Cardiac muscle cell (in vitro differentiated cells and primary cell): ENCODE results near the gene AURKAIP1. TPM values are rescaled to one million over a fixed set of nuclear protein-coding genes. Genes with fewer than 3 reads are reported as not detected.
A peak's percentile ranks its signal among the peaks of the same experiment; 100 is the strongest.

Experiments used
- DNase-seq, 2 donors: peaks; one replicate each; pipeline versions ENCODE4 v3.0.0 to v3.0.0-alpha.2; 2010 to 2017; ENCODE audit warnings: low read depth in 1 of 2, low spot score in 1 of 2
- H3K27ac ChIP-seq: fragments of 200-600 bp; sonication (generic); 2 replicates; pipeline ENCODE4 v1.5.1; 2016
- H3K27me3 ChIP-seq: fragments of 200-600 bp; sonication (generic); 2 replicates; pipeline ENCODE4 v1.6.0; 2016; ENCODE audit warnings: control low read depth
- H3K36me3 ChIP-seq: fragments of 200-600 bp; sonication (generic); 2 replicates; pipeline ENCODE4 v1.5.1; 2016; ENCODE audit warnings: control low read depth
- H3K4me1 ChIP-seq: fragments of 200-600 bp; sonication (generic); 2 replicates; pipeline ENCODE4 v1.8.1; 2017; ENCODE audit warnings: low read depth, mild to moderate bottlenecking, mixed run types
- H3K4me3 ChIP-seq: fragments of 200-600 bp; sonication (generic); 2 replicates; pipeline ENCODE4 v1.5.1; 2016; ENCODE audit warnings: mild to moderate bottlenecking
- H3K9me3 ChIP-seq: fragments of 200-600 bp; sonication (generic); 2 replicates; pipeline ENCODE4 v1.5.1; 2017; ENCODE audit warnings: low read depth, mild to moderate bottlenecking, control low read depth
- CTCF ChIP-seq: IDR thresholded peaks from 2 replicates; pipeline ENCODE4 v1.5.1; 2012; ENCODE audit warnings: low read depth, mild to moderate bottlenecking, low read length
- polyA plus RNA-seq: library from polyadenylated mRNA; unstranded; fragments of >200 nt; fragmentation: Nextera tagmentation; extraction: Ambion mirVana; gene quantifications from 2 replicates; pipeline ENCODE4 v1.2.1, GENCODE V29; 2016
- total RNA-seq: library from RNA; depleted of rRNA; stranded (reverse); fragments of >200 nt; gene quantifications from 2 replicates; pipeline ENCODE4 v1.2.3, GENCODE V29; 2016

The AURKAIP1 gene
- total and polyA plus RNA-seq, 2 experiments from 2014 or later: 235 to 305 TPM

- TF ChIP-seq CTCF: no peak
- Histone ChIP-seq H3K4me1 (peaks cover 9% of the 10 kb centered on the region), H3K4me3 (peak overlapping the region; percentile 98), H3K9me3 (no peaks in the 10 kb centered on the region), H3K36me3 (peaks cover 4% of the 10 kb centered on the region), H3K27me3 (no peaks in the 10 kb centered on the region), H3K27ac (no peak overlapping the region)
- no peak for DNase-seq
Observed at GRCh38 chr1:1324084-1324523, 50.9 kb downstream of the AURKAIP1 start.

Other genes starting within 250 kb of the AURKAIP1 start
- gene TTLL10, start 201.3 kb downstream of the AURKAIP1 start, total RNA-seq: not detected in 2 replicates
- gene TTLL10, start 201.3 kb downstream of the AURKAIP1 start, polyA plus RNA-seq: 0.31 TPM in 1 of 2 replicates, not detected in the other
- not detected in 2 replicates for gene TNFRSF18, start 168.6 kb downstream of the AURKAIP1 start, total RNA-seq
- gene TNFRSF18, start 168.6 kb downstream of the AURKAIP1 start, polyA plus RNA-seq: 0.39 and 0.74 TPM in 2 replicates
- gene TNFRSF4, start 161.1 kb downstream of the AURKAIP1 start, total RNA-seq: 0.11 TPM in 1 of 2 replicates, not detected in the other
- gene TNFRSF4, start 161.1 kb downstream of the AURKAIP1 start, polyA plus RNA-seq: 0.10 TPM in 1 of 2 replicates, not detected in the other
- 139 and 148 TPM in 2 replicates for gene SDF4, start 143.2 kb downstream of the AURKAIP1 start, total RNA-seq
- 172 and 180 TPM in 2 replicates for gene SDF4, start 143.2 kb downstream of the AURKAIP1 start, polyA plus RNA-seq
- gene B3GALT6, start 143.0 kb downstream of the AURKAIP1 start, total RNA-seq: 53.1 and 58.9 TPM in 2 replicates
- 56.8 and 69.5 TPM in 2 replicates for gene B3GALT6, start 143.0 kb downstream of the AURKAIP1 start, polyA plus RNA-seq
- 1.5 TPM in 1 of 2 replicates, not detected in the other for gene C1QTNF12, start 128.5 kb downstream of the AURKAIP1 start, total RNA-seq
- not detected in 2 replicates for gene C1QTNF12, start 128.5 kb downstream of the AURKAIP1 start, polyA plus RNA-seq
- gene UBE2J2, start 101.4 kb downstream of the AURKAIP1 start, total RNA-seq: 64.2 and 70.5 TPM in 2 replicates
- gene UBE2J2, start 101.4 kb downstream of the AURKAIP1 start, polyA plus RNA-seq: 87.3 and 93.1 TPM in 2 replicates
- 13.0 and 26.5 TPM in 2 replicates for gene SCNN1D, start 94.8 kb downstream of the AURKAIP1 start, total RNA-seq
- 7.5 and 11.0 TPM in 2 replicates for gene SCNN1D, start 94.8 kb downstream of the AURKAIP1 start, polyA plus RNA-seq
- gene ACAP3, start 67.3 kb downstream of the AURKAIP1 start, total RNA-seq: 59.1 and 61.4 TPM in 2 replicates
- 45.7 and 63.6 TPM in 2 replicates for gene ACAP3, start 67.3 kb downstream of the AURKAIP1 start, polyA plus RNA-seq
- 22.1 and 25.0 TPM in 2 replicates for gene PUSL1, start 66.6 kb downstream of the AURKAIP1 start, total RNA-seq
- gene PUSL1, start 66.6 kb downstream of the AURKAIP1 start, polyA plus RNA-seq: 17.4 and 18.7 TPM in 2 replicates
- 100.0 and 124 TPM in 2 replicates for gene INTS11, start 50.5 kb downstream of the AURKAIP1 start, total RNA-seq
- gene INTS11, start 50.5 kb downstream of the AURKAIP1 start, polyA plus RNA-seq: 75.8 and 86.4 TPM in 2 replicates
- 38.5 and 49.3 TPM in 2 replicates for gene CPTP, start 50.4 kb downstream of the AURKAIP1 start, total RNA-seq
- 33.7 and 38.0 TPM in 2 replicates for gene CPTP, start 50.4 kb downstream of the AURKAIP1 start, polyA plus RNA-seq
- gene TAS1R3, start 43.9 kb downstream of the AURKAIP1 start, total RNA-seq: 0.81 and 1.1 TPM in 2 replicates
- gene TAS1R3, start 43.9 kb downstream of the AURKAIP1 start, polyA plus RNA-seq: 0.32 and 0.70 TPM in 2 replicates
- 78.1 and 105 TPM in 2 replicates for gene DVL1, start 25.8 kb downstream of the AURKAIP1 start, total RNA-seq
- gene DVL1, start 25.8 kb downstream of the AURKAIP1 start, polyA plus RNA-seq: 29.1 and 49.2 TPM in 2 replicates
- gene MXRA8, start 16.7 kb downstream of the AURKAIP1 start, total RNA-seq: 50.4 and 90.1 TPM in 2 replicates
- gene MXRA8, start 16.7 kb downstream of the AURKAIP1 start, polyA plus RNA-seq: 42.2 and 58.8 TPM in 2 replicates
- gene CCNL2, start 24.1 kb upstream of the AURKAIP1 start, total RNA-seq: 183 and 230 TPM in 2 replicates
- gene CCNL2, start 24.1 kb upstream of the AURKAIP1 start, polyA plus RNA-seq: 283 and 301 TPM in 2 replicates
- 97.6 and 168 TPM in 2 replicates for gene MRPL20, start 32.1 kb upstream of the AURKAIP1 start, total RNA-seq
- 204 and 255 TPM in 2 replicates for gene MRPL20, start 32.1 kb upstream of the AURKAIP1 start, polyA plus RNA-seq
- 0.49 and 0.60 TPM in 2 replicates for gene ANKRD65, start 46.1 kb upstream of the AURKAIP1 start, total RNA-seq
- 0.32 and 2.0 TPM in 2 replicates for gene ANKRD65, start 46.1 kb upstream of the AURKAIP1 start, polyA plus RNA-seq
- gene VWA1, start 60.5 kb upstream of the AURKAIP1 start, total RNA-seq: 31.5 and 40.4 TPM in 2 replicates
- 31.5 and 48.1 TPM in 2 replicates for gene VWA1, start 60.5 kb upstream of the AURKAIP1 start, polyA plus RNA-seq
- gene ATAD3C, start 74.5 kb upstream of the AURKAIP1 start, total RNA-seq: 0.21 and 0.28 TPM in 2 replicates
- 0.49 and 0.53 TPM in 2 replicates for gene ATAD3C, start 74.5 kb upstream of the AURKAIP1 start, polyA plus RNA-seq
- gene ATAD3B, start 96.6 kb upstream of the AURKAIP1 start, total RNA-seq: 28.1 and 37.4 TPM in 2 replicates
- 25.8 and 30.2 TPM in 2 replicates for gene ATAD3B, start 96.6 kb upstream of the AURKAIP1 start, polyA plus RNA-seq
- 61.7 and 79.7 TPM in 2 replicates for gene ATAD3A, start 137.0 kb upstream of the AURKAIP1 start, total RNA-seq
- 74.8 and 77.9 TPM in 2 replicates for gene ATAD3A, start 137.0 kb upstream of the AURKAIP1 start, polyA plus RNA-seq
- 8.1 and 26.0 TPM in 2 replicates for gene TMEM240, start 165.4 kb upstream of the AURKAIP1 start, total RNA-seq
- 6.2 and 10.4 TPM in 2 replicates for gene TMEM240, start 165.4 kb upstream of the AURKAIP1 start, polyA plus RNA-seq
- gene SSU72, start 199.7 kb upstream of the AURKAIP1 start, total RNA-seq: 97.3 and 131 TPM in 2 replicates
- 172 and 202 TPM in 2 replicates for gene SSU72, start 199.7 kb upstream of the AURKAIP1 start, polyA plus RNA-seq
- gene FNDC10, start 224.9 kb upstream of the AURKAIP1 start, total RNA-seq: 30.9 and 46.5 TPM in 2 replicates
- gene FNDC10, start 224.9 kb upstream of the AURKAIP1 start, polyA plus RNA-seq: 34.1 and 62.3 TPM in 2 replicates
- 191 and 248 TPM in 2 replicates for gene MIB2, start 240.3 kb upstream of the AURKAIP1 start, total RNA-seq
- 160 and 168 TPM in 2 replicates for gene MIB2, start 240.3 kb upstream of the AURKAIP1 start, polyA plus RNA-seq